Vagina (tissue), 2 donors: ENCODE measurements around the gene STK32B. TPM values are rescaled to one million over a fixed set of nuclear protein-coding genes. Genes with fewer than 3 reads are reported as not detected.

ENCODE experiments used
- DNase-seq, 2 donors: peaks; one replicate each; pipeline ENCODE4 v3.0.0-alpha.2; 2017; ENCODE audit errors: extremely low spot score in 2 of 2
- H3K27ac ChIP-seq: fragments of 200-600 bp; sonication (generic); one replicate; pipeline ENCODE4 v1.5.1; 2019
- H3K27me3 ChIP-seq: fragments of 200-600 bp; sonication (generic); one replicate; pipeline ENCODE4 v1.5.1; 2019
- H3K36me3 ChIP-seq, 2 donors: fragments of 200-600 bp; sonication (generic); one replicate each; pipeline ENCODE4 v1.5.1; 2017 to 2019
- H3K4me1 ChIP-seq: fragments of 200-600 bp; sonication (generic); one replicate; pipeline ENCODE4 v1.5.1; 2019
- H3K4me3 ChIP-seq, 2 donors: fragments of 200-600 bp; sonication (generic); 1 replicate in 1 of 2; 2 replicates in 1 of 2; pipeline ENCODE4 v1.5.1; 2016 to 2019
- H3K9me3 ChIP-seq: fragments of 200-600 bp; sonication (generic); one replicate; pipeline ENCODE4 v1.5.1; 2019
- POLR2A ChIP-seq, 2 donors: fragments of 450-650 bp; IDR thresholded peaks; one replicate each; pipeline ENCODE4 v1.6.1; 2017; ENCODE audit warnings: antibody characterized with exemption in 2 of 2, mild to moderate bottlenecking in 2 of 2, moderate library complexity in 2 of 2
- POLR2AphosphoS5 ChIP-seq, 2 donors: sonication (generic); formaldehyde crosslinking; IDR thresholded peaks; one replicate each; pipeline ENCODE4 v1.9.0; 2017; ENCODE audit warnings: antibody characterized with exemption in 2 of 2, mild to moderate bottlenecking in 2 of 2, low read depth in 1 of 2; ENCODE audit not compliant: insufficient read depth in 1 of 2
- intact Hi-C: fragments of 100-400 bp; cut with DNase I; formaldehyde crosslinking; loops from one replicate; pipeline ENCODE4 v1.15.1; 2023
- small RNA-seq: library from RNA; depleted of rRNA; stranded (forward); fragments of <200 nt; gene quantifications from one replicate; pipeline ENCODE3, GENCODE V24; 2016
- total RNA-seq: library from RNA; depleted of rRNA; stranded (reverse); fragments of >200 nt; gene quantifications from one replicate; pipeline ENCODE4 v1.2.3, GENCODE V29; 2016
- TF ChIP-seq, protein P1 (sequence below), 3 experiments: fragments of 450-650 bp in 2 of 3; fragments of 200-600 bp in 1 of 3; sonication (generic) in 1 of 3; IDR thresholded peaks; one replicate each; pipeline ENCODE4 v1.5.1; 2017 to 2019; ENCODE audit warnings: antibody characterized with exemption in 3 of 3, mild to moderate bottlenecking in 2 of 3, moderate library complexity in 2 of 3

The STK32B gene
- total RNA-seq, 1 donor from 2014 or later = 6.4 TPM

GRCh38 chr4:5544762-5545161 is 493.5 kb downstream of the STK32B start:
- TF ChIP-seq POLR2A (IDR thresholded peaks at IDR 0.05) (no peak), POLR2AphosphoS5 (IDR thresholded peaks at IDR 0.05; ENCODE audit: insufficient read depth in 1 of 2, low read depth in 1 of 2) (no peak)
- TF ChIP-seq, protein P1, sequence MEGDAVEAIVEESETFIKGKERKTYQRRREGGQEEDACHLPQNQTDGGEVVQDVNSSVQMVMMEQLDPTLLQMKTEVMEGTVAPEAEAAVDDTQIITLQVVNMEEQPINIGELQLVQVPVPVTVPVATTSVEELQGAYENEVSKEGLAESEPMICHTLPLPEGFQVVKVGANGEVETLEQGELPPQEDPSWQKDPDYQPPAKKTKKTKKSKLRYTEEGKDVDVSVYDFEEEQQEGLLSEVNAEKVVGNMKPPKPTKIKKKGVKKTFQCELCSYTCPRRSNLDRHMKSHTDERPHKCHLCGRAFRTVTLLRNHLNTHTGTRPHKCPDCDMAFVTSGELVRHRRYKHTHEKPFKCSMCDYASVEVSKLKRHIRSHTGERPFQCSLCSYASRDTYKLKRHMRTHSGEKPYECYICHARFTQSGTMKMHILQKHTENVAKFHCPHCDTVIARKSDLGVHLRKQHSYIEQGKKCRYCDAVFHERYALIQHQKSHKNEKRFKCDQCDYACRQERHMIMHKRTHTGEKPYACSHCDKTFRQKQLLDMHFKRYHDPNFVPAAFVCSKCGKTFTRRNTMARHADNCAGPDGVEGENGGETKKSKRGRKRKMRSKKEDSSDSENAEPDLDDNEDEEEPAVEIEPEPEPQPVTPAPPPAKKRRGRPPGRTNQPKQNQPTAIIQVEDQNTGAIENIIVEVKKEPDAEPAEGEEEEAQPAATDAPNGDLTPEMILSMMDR (IDR thresholded peaks at IDR 0.05) = no peak
- H3K9me3 ChIP-seq = no peaks in the 10 kb centered on the region
- no peaks in the 10 kb centered on the region for H3K4me1 ChIP-seq
- no peak overlapping the region for H3K27ac ChIP-seq
- H3K4me3 ChIP-seq = no peak overlapping the region
- intact Hi-C loops = no loop called here
- no peaks in the 10 kb centered on the region for H3K36me3 ChIP-seq
- DNase-seq = peak; percentile 52 to 71
- no peaks in the 10 kb centered on the region for H3K27me3 ChIP-seq

DNA sequence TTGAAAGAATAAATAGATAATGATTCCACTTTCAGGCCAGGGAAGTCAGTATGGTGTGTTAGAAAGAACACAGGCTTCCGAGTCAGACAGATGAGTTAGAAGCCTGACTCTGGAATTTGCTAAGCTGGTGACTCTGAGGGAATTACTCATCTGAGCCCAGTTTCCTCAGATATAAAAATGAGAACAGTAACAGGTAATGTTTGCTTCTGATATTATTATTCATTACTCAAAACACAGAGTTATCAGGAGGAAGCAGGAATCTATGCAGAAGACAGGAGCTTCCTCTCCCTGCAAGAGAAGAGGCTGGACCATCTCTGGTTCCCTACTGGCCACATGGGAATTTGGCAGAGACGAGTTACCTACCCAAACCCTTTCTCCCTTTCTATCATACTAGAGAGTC is 494.0 kb downstream of the STK32B start:
- Histone ChIP-seq H3K27ac (no peak overlapping the region), H3K36me3 (no peaks in the 10 kb centered on the region), H3K4me3 (no peak overlapping the region), H3K4me1 (no peaks in the 10 kb centered on the region), H3K27me3 (no peaks in the 10 kb centered on the region), H3K9me3 (no peaks in the 10 kb centered on the region)
- intact Hi-C loops = no loop called here
- no peak for TF ChIP-seq POLR2AphosphoS5 (IDR thresholded peaks at IDR 0.05; ENCODE audit: insufficient read depth in 1 of 2, low read depth in 1 of 2)
- TF ChIP-seq, protein P1 (IDR thresholded peaks at IDR 0.05) = no peak
- TF ChIP-seq POLR2A (IDR thresholded peaks at IDR 0.05) = no peak
- peak in 1 of 2 donors; percentile 16 for DNase-seq

DNA sequence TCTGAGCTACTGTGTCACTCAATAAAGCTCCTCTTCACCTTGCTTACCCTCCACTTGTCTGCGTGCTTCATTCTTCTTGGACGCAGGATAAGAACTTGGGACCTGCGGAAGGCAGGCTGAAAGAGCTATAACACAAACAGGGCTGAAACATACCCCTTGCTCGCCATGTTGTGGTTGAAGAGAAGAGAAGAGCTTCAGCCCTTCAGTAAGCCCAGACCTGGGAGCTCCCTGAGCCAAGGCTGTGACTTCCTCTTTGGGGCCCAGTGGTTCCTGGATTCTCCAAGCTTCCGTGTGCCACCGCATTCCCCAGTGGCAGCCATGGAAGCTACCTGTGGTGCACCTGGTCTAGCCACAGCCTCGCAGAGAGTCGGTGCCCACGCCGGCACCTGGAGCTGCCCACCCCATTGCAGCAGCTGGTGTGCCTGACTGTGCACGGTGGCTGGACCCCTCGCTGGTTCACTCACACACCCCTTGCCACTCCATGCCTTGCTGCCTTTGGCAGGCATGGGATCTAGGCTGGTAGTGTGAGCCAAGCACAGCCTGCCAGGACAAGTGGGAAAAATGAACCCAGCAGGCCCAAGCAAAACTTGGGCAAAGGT is 496.5 kb downstream of the STK32B start:
- H3K4me1 ChIP-seq = no peaks in the 10 kb centered on the region
- H3K27ac ChIP-seq = no peak overlapping the region
- no peaks in the 10 kb centered on the region for H3K9me3 ChIP-seq
- H3K4me3 ChIP-seq = no peak overlapping the region
- H3K36me3 ChIP-seq = peaks cover 0 to 4% of the 10 kb centered on the region in 2 donors
- TF ChIP-seq POLR2AphosphoS5 (IDR thresholded peaks at IDR 0.05; ENCODE audit: insufficient read depth in 1 of 2, low read depth in 1 of 2) (no peak), POLR2A (IDR thresholded peaks at IDR 0.05) (no peak)
- TF ChIP-seq, protein P1 (IDR thresholded peaks at IDR 0.05) = no peak
- intact Hi-C loops = no loop called here
- no peaks in the 10 kb centered on the region for H3K27me3 ChIP-seq
- peak; percentile 67 to 77 for DNase-seq

Small RNAs within 50 kb of the gene (small RNA-seq; reads per million reads assigned to genes)
- not detected for gene RF00019

Other genes starting within 250 kb of the STK32B start
- gene MSX1, start 191.8 kb upstream of the STK32B start, total RNA-seq = 31.4 TPM
- gene CYTL1, start 32.0 kb upstream of the STK32B start, total RNA-seq = 2.0 TPM